A673 (cell line): Measurements from ENCODE around the gene STIL. TPM values are rescaled to one million over a fixed set of nuclear protein-coding genes. Genes with fewer than 3 reads are reported as not detected.
"Not testable (repeated sequence)": the region's sequence is repeated elsewhere in the genome, so short reads cannot be mapped to it uniquely, and the experiment has no call there.

ENCODE experiments used
- BruUV-seq: library from RNA; stranded (reverse); fragments of 400-500 nt; replicated peaks from 2 replicates; lab custom pipeline; 2021; lab: Mats Ljungman, UMichigan
- CTCF ChIA-PET: fragments of 300-600 bp; sonication (Branson Sonifier 250); formaldehyde crosslinking; loops from one replicate; lab custom pipeline; 2022; ENCODE audit warnings: antibody characterized with exemption; lab: Charles Lee
- POLR2A ChIA-PET: fragments of 300-600 bp; sonication (Branson Sonifier 250); formaldehyde crosslinking; loops from one replicate; lab custom pipeline; 2022; ENCODE audit warnings: antibody characterized with exemption; ENCODE audit not compliant: low non-redundant PET; lab: Charles Lee
- DNase-seq: peaks from one replicate; pipeline ENCODE4 v3.0.0-alpha.2; 2015; ENCODE audit warnings: low spot score
- H3K27ac ChIP-seq: fragments of 200-600 bp; sonication (generic); 2 replicates; pipeline ENCODE4 v1.5.1; 2016; ENCODE audit warnings: mixed run types, low read depth, mild to moderate bottlenecking, mixed read lengths, antibody characterized with exemption, low read length; ENCODE audit not compliant: poor library complexity, severe bottlenecking
- H3K27me3 ChIP-seq: fragments of 200-600 bp; sonication (generic); replicated peaks from 2 replicates; pipeline ENCODE4 v1.6.1; 2017; ENCODE audit warnings: mixed run types, low read depth, mild to moderate bottlenecking, mixed read lengths, antibody characterized with exemption, low read length; ENCODE audit not compliant: insufficient read depth, poor library complexity
- H3K36me3 ChIP-seq: fragments of 200-600 bp; sonication (generic); 2 replicates; pipeline ENCODE4 v1.6.1; 2016; ENCODE audit warnings: mixed run types, mild to moderate bottlenecking, mixed read lengths, antibody characterized with exemption, low read length; ENCODE audit not compliant: insufficient read depth, poor library complexity, severe bottlenecking
- H3K4me1 ChIP-seq: fragments of 200-600 bp; sonication (generic); 2 replicates; pipeline ENCODE4 v1.6.1; 2017; ENCODE audit warnings: mixed run types, mild to moderate bottlenecking, mixed read lengths, antibody characterized with exemption, low read length; ENCODE audit not compliant: insufficient read depth, poor library complexity, severe bottlenecking
- H3K4me3 ChIP-seq: fragments of 200-600 bp; sonication (generic); 2 replicates; pipeline ENCODE4 v1.5.1; 2016; ENCODE audit warnings: low read depth, mixed run types, mild to moderate bottlenecking, mixed read lengths, low read length; ENCODE audit not compliant: poor library complexity, severe bottlenecking
- H3K9me3 ChIP-seq: fragments of 200-600 bp; sonication (generic); 2 replicates; pipeline ENCODE4 v1.6.1; 2016; ENCODE audit warnings: mixed run types, low read depth, mild to moderate bottlenecking, mixed read lengths, antibody characterized with exemption, low read length; ENCODE audit not compliant: poor library complexity, severe bottlenecking
- EZH2 ChIP-seq: fragments of 200-600 bp; sonication (generic); IDR thresholded peaks from 2 replicates; pipeline ENCODE4 v1.6.1; 2017; ENCODE audit warnings: borderline replicate concordance, low read depth, mild to moderate bottlenecking, mixed read lengths, antibody characterized with exemption, low read length; ENCODE audit not compliant: poor library complexity, severe bottlenecking
- intact Hi-C: fragments of 100-400 bp; cut with micrococcal nuclease; formaldehyde crosslinking; loops from one replicate; pipeline ENCODE4 v1.10.0; 2022; ENCODE audit not compliant: unreplicated experiment
- total RNA-seq: library from RNA; stranded (reverse); gene quantifications from 2 replicates; pipeline ENCODE4 v1.2.3, GENCODE V29; 2021
- TF ChIP-seq, protein P1 (sequence below): fragments of 300-800, 200-600 bp; sonication (generic); conservative IDR thresholded peaks from 2 replicates; pipeline ENCODE4 v1.5.1; 2017; ENCODE audit warnings: low read depth, mild to moderate bottlenecking, antibody characterized with exemption, low read length, moderate library complexity, mixed read lengths

STIL gene
- total RNA-seq, 1 experiment from 2014 or later: 43.4 TPM

DNA sequence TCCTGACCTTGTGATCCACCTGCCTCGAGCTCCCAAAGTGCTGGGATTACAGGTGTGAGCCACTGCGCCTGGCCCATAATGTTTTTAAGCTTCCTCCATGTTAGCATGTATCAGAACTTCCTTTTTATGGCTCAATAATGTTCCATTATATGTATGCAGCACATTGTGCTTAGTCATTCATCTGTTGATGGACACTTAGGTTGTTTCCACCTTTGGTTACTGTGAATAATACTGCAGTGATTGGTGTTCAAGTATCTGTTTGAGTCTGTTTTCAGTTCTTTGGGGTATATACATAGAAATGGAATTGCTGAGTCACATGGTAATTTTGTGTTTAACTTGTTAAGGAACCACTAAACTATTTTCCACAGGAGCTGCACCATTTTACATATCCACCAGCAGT, 37.4 kb upstream of the STIL start:
- intact Hi-C loops: no loop called here
- H3K36me3 ChIP-seq: no peaks in the 10 kb centered on the region
- no peak overlapping the region for H3K27ac ChIP-seq
- no peak for DNase-seq
- no peak for TF ChIP-seq EZH2
- TF ChIP-seq, protein P1, sequence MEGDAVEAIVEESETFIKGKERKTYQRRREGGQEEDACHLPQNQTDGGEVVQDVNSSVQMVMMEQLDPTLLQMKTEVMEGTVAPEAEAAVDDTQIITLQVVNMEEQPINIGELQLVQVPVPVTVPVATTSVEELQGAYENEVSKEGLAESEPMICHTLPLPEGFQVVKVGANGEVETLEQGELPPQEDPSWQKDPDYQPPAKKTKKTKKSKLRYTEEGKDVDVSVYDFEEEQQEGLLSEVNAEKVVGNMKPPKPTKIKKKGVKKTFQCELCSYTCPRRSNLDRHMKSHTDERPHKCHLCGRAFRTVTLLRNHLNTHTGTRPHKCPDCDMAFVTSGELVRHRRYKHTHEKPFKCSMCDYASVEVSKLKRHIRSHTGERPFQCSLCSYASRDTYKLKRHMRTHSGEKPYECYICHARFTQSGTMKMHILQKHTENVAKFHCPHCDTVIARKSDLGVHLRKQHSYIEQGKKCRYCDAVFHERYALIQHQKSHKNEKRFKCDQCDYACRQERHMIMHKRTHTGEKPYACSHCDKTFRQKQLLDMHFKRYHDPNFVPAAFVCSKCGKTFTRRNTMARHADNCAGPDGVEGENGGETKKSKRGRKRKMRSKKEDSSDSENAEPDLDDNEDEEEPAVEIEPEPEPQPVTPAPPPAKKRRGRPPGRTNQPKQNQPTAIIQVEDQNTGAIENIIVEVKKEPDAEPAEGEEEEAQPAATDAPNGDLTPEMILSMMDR: no peak
- H3K27me3 ChIP-seq: no peaks in the 10 kb centered on the region
- no peaks in the 10 kb centered on the region for H3K9me3 ChIP-seq
- no peaks in the 10 kb centered on the region for H3K4me1 ChIP-seq
- ChIA-PET CTCF (no interaction called here), POLR2A (no interaction called here)
- no peak overlapping the region for H3K4me3 ChIP-seq
- no TSS peak for BruUV-seq

DNA sequence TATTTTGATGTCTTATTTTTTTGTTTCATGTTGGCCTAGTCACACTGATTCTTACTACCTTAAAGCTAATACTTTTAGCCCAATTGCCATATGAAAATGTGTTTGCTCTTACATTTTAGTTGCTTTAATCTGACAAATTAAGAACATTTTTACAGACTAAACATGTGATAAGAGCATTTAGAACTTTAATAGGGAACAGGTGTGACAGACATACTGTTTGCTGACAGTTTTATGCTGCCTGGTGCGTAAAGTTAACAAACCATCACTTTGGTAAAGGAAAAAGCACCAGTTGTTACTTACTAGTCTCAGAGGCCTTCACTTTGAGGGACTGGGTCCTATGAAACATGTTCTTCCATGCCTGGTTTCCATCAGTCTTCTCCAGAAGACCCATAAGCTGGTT, 34.3 kb upstream of the STIL start:
- no peaks in the 10 kb centered on the region for H3K36me3 ChIP-seq
- BruUV-seq: no TSS peak
- intact Hi-C loops: no loop called here
- no peak for DNase-seq
- CTCF ChIA-PET: no interaction called here
- H3K27ac ChIP-seq: no peak overlapping the region
- no peaks in the 10 kb centered on the region for H3K9me3 ChIP-seq
- H3K4me3 ChIP-seq: no peak overlapping the region
- POLR2A ChIA-PET: no interaction called here
- no peaks in the 10 kb centered on the region for H3K4me1 ChIP-seq
- no peaks in the 10 kb centered on the region for H3K27me3 ChIP-seq
- no peak for TF ChIP-seq EZH2
- TF ChIP-seq, protein P1: no peak

DNA sequence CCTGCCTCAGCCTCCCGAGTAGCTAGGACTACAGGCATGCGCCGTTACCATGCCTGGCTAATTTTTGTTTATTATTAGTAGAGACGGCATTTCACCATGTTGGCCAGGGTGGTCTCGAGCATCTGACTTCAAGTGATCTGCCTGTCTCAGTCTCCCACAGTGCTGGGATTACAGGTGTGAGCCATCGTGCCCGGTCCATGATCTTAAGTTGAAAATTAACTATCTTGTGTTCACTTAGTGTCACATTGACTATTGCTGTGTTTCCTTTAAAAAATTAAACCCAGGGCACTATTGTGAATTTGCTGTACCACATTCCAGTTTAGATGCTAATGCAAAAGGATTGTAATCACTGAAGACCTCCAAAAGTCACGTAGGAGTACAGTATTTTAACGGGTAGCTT, 33.8 kb upstream of the STIL start:
- no peak for TF ChIP-seq EZH2
- TF ChIP-seq, protein P1: no peak
- CTCF ChIA-PET: no interaction called here
- no peak overlapping the region for H3K27ac ChIP-seq
- H3K9me3 ChIP-seq: no peaks in the 10 kb centered on the region
- BruUV-seq: no TSS peak
- intact Hi-C loops: no loop called here
- POLR2A ChIA-PET: no interaction called here
- H3K4me1 ChIP-seq: no peaks in the 10 kb centered on the region
- DNase-seq: no peak
- H3K27me3 ChIP-seq: no peaks in the 10 kb centered on the region
- H3K36me3 ChIP-seq: no peaks in the 10 kb centered on the region
- no peak overlapping the region for H3K4me3 ChIP-seq

DNA sequence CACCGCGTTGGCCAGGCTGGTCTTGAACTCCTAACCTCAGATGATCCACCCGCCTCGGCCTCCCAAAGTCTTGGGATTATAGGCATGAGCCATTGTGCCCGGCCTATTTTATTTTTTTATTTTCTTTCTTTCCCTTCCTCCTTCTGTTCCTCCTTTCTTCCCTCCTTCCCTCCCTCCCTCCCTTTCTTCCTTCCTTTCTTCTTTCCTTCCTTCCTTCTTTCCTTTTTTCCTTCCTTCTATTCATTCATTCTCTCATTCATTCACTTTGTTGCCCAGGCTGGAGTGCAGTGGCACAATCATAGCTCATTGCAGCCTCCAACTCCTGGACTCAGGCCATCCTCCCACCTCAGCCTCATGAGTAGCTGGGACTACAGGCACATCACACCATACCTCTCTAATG, 33.0 kb upstream of the STIL start:
- POLR2A ChIA-PET, H3K27me3 ChIP-seq, BruUV-seq, H3K36me3 ChIP-seq, H3K27ac ChIP-seq, H3K4me3 ChIP-seq, intact Hi-C loops, DNase-seq, H3K4me1 ChIP-seq, CTCF ChIA-PET, H3K9me3 ChIP-seq: not testable (repeated sequence)
